Measurements from ENCODE around the gene LTA4H. TPM values are rescaled to one million over a fixed set of nuclear protein-coding genes. Genes with fewer than 3 reads are reported as not detected.
A peak's percentile ranks its signal among the peaks of the same experiment; 100 is the strongest.

LTA4H gene
- total RNA-seq, 4 donors from 2014 or later: 65.3 to 110 (median 67.6) TPM

DNA sequence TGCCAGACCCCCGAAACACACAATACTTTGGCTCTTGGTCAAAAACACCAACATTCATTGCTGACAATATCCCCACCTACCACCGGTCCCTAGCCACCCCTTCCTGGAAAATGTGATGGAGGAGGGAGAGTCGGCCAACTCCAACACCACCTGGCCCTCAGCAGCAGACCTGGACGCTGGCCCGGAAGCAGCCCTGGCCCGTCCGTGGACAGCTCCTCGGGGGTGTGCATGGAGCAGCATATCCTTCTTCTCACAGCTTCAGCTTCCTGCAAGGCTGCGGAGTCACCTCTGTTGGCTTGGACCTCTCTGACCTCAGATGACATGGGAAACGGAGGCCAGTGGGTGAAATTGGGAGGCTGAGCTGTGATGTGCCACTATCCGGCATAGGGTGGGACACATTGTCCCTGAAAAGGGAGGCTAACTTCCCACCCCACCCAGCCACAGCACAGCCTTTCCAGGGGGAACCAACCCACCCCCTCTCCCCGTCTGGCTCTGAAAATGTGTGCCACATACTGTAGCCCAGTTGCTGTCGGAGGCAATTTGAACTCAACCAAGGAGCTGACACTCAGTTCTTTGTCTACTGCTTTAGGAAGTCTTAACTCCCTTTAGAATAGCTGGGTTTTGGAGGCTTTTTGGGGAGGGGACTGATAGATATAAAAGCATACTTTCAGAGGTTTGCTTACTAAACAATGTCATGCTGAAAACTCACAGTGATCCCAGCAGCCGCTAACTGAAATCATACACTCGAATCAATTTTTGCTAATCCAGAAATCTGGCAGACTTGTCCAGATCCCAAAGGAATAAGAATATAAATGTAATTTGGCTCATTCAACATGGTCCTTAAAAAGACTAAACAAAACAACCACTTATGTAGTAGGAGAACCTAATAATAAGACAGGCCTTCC is 43.1 kb upstream of the LTA4H start:
- Histone ChIP-seq H3K9me3 (no peaks in the 10 kb centered on the region), H3K27me3 (no peaks in the 10 kb centered on the region), H3K36me3 (no peaks in the 10 kb centered on the region), H3K27ac (peak overlapping the region in 3 of 4 donors; percentile 35 to 61 (median 50)), H3K4me1 (peaks cover 0 to 20% (median 0%) of the 10 kb centered on the region in 3 donors), H3K4me3 (peak overlapping the region in 1 of 2 donors; percentile 6)
- WGBS, 2 donors (ENCODE audit: low coverage in 1 of 2): 27 to 33% methylated on average over 1 to 5 of the region's 15 CpGs
- peak; percentile 65 for TF ChIP-seq POLR2AphosphoS5 (IDR thresholded peaks at IDR 0.05)
- no peak for TF ChIP-seq POLR2A (IDR thresholded peaks at IDR 0.05)
- peak; percentile 88 for ATAC-seq

GRCh38 chr12:96077081-96077480 is 41.7 kb upstream of the LTA4H start:
- TF ChIP-seq EP300 (IDR thresholded peaks at IDR 0.05) (no peak), POLR2AphosphoS5 (IDR thresholded peaks at IDR 0.05) (no peak), POLR2A (IDR thresholded peaks at IDR 0.05) (no peak)
- TF ChIP-seq, protein P1, sequence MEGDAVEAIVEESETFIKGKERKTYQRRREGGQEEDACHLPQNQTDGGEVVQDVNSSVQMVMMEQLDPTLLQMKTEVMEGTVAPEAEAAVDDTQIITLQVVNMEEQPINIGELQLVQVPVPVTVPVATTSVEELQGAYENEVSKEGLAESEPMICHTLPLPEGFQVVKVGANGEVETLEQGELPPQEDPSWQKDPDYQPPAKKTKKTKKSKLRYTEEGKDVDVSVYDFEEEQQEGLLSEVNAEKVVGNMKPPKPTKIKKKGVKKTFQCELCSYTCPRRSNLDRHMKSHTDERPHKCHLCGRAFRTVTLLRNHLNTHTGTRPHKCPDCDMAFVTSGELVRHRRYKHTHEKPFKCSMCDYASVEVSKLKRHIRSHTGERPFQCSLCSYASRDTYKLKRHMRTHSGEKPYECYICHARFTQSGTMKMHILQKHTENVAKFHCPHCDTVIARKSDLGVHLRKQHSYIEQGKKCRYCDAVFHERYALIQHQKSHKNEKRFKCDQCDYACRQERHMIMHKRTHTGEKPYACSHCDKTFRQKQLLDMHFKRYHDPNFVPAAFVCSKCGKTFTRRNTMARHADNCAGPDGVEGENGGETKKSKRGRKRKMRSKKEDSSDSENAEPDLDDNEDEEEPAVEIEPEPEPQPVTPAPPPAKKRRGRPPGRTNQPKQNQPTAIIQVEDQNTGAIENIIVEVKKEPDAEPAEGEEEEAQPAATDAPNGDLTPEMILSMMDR (IDR thresholded peaks at IDR 0.05): no peak
- no peaks in the 10 kb centered on the region for H3K9me3 ChIP-seq
- ATAC-seq: no peak
- H3K4me3 ChIP-seq: no peak overlapping the region
- peaks cover 0 to 20% (median 0%) of the 10 kb centered on the region in 3 donors for H3K4me1 ChIP-seq
- H3K27me3 ChIP-seq: no peaks in the 10 kb centered on the region
- WGBS, 2 donors (ENCODE audit: low coverage in 1 of 2): 100% methylated on average over 1 of the region's 6 CpGs
- no peak overlapping the region for H3K27ac ChIP-seq
- H3K36me3 ChIP-seq: no peaks in the 10 kb centered on the region

GRCh38 chr12:96075560-96075959 is 40.2 kb upstream of the LTA4H start:
- 47 to 72% methylated on average over 2 of the region's 2 CpGs for WGBS, 2 donors (ENCODE audit: low coverage in 1 of 2)
- H3K4me1 ChIP-seq: peaks cover 0 to 20% (median 0%) of the 10 kb centered on the region in 3 donors
- H3K9me3 ChIP-seq: no peaks in the 10 kb centered on the region
- ATAC-seq: no peak
- H3K27ac ChIP-seq: no peak overlapping the region
- TF ChIP-seq POLR2A (IDR thresholded peaks at IDR 0.05) (no peak), EP300 (IDR thresholded peaks at IDR 0.05) (no peak), POLR2AphosphoS5 (IDR thresholded peaks at IDR 0.05) (no peak)
- TF ChIP-seq, protein P1 (IDR thresholded peaks at IDR 0.05): no peak
- H3K36me3 ChIP-seq: no peaks in the 10 kb centered on the region
- H3K27me3 ChIP-seq: no peaks in the 10 kb centered on the region
- H3K4me3 ChIP-seq: no peak overlapping the region

GRCh38 chr12:96073346-96074330 is 38.3 kb upstream of the LTA4H start:
- no peak overlapping the region for H3K27ac ChIP-seq
- no peaks in the 10 kb centered on the region for H3K27me3 ChIP-seq
- H3K4me1 ChIP-seq: peaks cover 0 to 12% (median 0%) of the 10 kb centered on the region in 3 donors
- no peak for ATAC-seq
- no peaks in the 10 kb centered on the region for H3K9me3 ChIP-seq
- TF ChIP-seq POLR2AphosphoS5 (IDR thresholded peaks at IDR 0.05) (no peak), EP300 (IDR thresholded peaks at IDR 0.05) (no peak), POLR2A (IDR thresholded peaks at IDR 0.05) (no peak)
- TF ChIP-seq, protein P1 (IDR thresholded peaks at IDR 0.05): no peak
- no peak overlapping the region for H3K4me3 ChIP-seq
- no peaks in the 10 kb centered on the region for H3K36me3 ChIP-seq
- 74 to 95% methylated on average over 4 to 7 of the region's 7 CpGs for WGBS, 2 donors (ENCODE audit: low coverage in 1 of 2)

GRCh38 chr12:96070670-96071279 is 35.4 kb upstream of the LTA4H start:
- Histone ChIP-seq H3K27me3 (no peaks in the 10 kb centered on the region), H3K9me3 (no peaks in the 10 kb centered on the region), H3K36me3 (no peaks in the 10 kb centered on the region), H3K4me1 (no peaks in the 10 kb centered on the region), H3K27ac (no peak overlapping the region), H3K4me3 (no peak overlapping the region)
- ATAC-seq: no peak
- no peak for TF ChIP-seq POLR2AphosphoS5 (IDR thresholded peaks at IDR 0.05)
- TF ChIP-seq POLR2A (IDR thresholded peaks at IDR 0.05): no peak
- TF ChIP-seq EP300 (IDR thresholded peaks at IDR 0.05): no peak
- TF ChIP-seq, protein P1 (IDR thresholded peaks at IDR 0.05): no peak
- 53 to 54% methylated on average over 4 to 7 of the region's 7 CpGs for WGBS, 2 donors (ENCODE audit: low coverage in 1 of 2)

Data from gastroesophageal sphincter (tissue), 4 donors.